ENCODE data around the gene PI4KA.
"Not testable (repeated sequence)": the region's sequence is repeated elsewhere in the genome, so short reads cannot be mapped to it uniquely, and the experiment has no call there.

The PI4KA gene

GRCh38 chr22:20903093-20903492, 44.5 kb upstream of the PI4KA start:
- TF ChIP-seq CTCF (IDR thresholded peaks at IDR 0.05; ENCODE audit: extremely low read depth, insufficient read depth, missing control alignments) = no peak
- in situ Hi-C loops (cut with MboI; ENCODE audit: low pct_unique_long_range_greater_than_20kb, low sequenced_read_pairs, unreplicated experiment) = no loop called here
- no peak for DNase-seq (ENCODE audit: low spot score)

- DNase-seq (ENCODE audit: low spot score); in situ Hi-C loops (cut with MboI; ENCODE audit: low pct_unique_long_range_greater_than_20kb, low sequenced_read_pairs, unreplicated experiment): not testable (repeated sequence)
These were observed 42.8 kb upstream of the PI4KA start for GRCh38 chr22:20901093-20902033.

- in situ Hi-C loops (cut with MboI; ENCODE audit: low pct_unique_long_range_greater_than_20kb, low sequenced_read_pairs, unreplicated experiment) = no loop called here
- no peak for TF ChIP-seq CTCF (IDR thresholded peaks at IDR 0.05; ENCODE audit: extremely low read depth, insufficient read depth, missing control alignments)
- no peak for DNase-seq (ENCODE audit: low spot score)
These were observed 41.3 kb upstream of the PI4KA start for GRCh38 chr22:20899827-20900423.

GRCh38 chr22:20897737-20898136, 39.1 kb upstream of the PI4KA start:
- in situ Hi-C loops (cut with MboI; ENCODE audit: low pct_unique_long_range_greater_than_20kb, low sequenced_read_pairs, unreplicated experiment); DNase-seq (ENCODE audit: low spot score): not testable (repeated sequence)

- DNase-seq (ENCODE audit: low spot score) = no peak
- no peak for TF ChIP-seq CTCF (IDR thresholded peaks at IDR 0.05; ENCODE audit: extremely low read depth, insufficient read depth, missing control alignments)
- in situ Hi-C loops (cut with MboI; ENCODE audit: low pct_unique_long_range_greater_than_20kb, low sequenced_read_pairs, unreplicated experiment) = no loop called here
These were observed 32.4 kb upstream of the PI4KA start for GRCh38 chr22:20890975-20891374.

- in situ Hi-C loops (cut with MboI; ENCODE audit: low pct_unique_long_range_greater_than_20kb, low sequenced_read_pairs, unreplicated experiment) = no loop called here
- no peak for DNase-seq (ENCODE audit: low spot score)
- TF ChIP-seq CTCF (IDR thresholded peaks at IDR 0.05; ENCODE audit: extremely low read depth, insufficient read depth, missing control alignments) = no peak
These were observed 31.4 kb upstream of the PI4KA start for GRCh38 chr22:20889904-20890540.

- no peak for DNase-seq (ENCODE audit: low spot score)
- no peak for TF ChIP-seq CTCF (IDR thresholded peaks at IDR 0.05; ENCODE audit: extremely low read depth, insufficient read depth, missing control alignments)
- in situ Hi-C loops (cut with MboI; ENCODE audit: low pct_unique_long_range_greater_than_20kb, low sequenced_read_pairs, unreplicated experiment) = no loop called here
These were observed 30.6 kb upstream of the PI4KA start for GRCh38 chr22:20889025-20889704.

Measured in GM13977 (cell line).